Measurements from ENCODE around the gene DFFA. TPM values are rescaled to one million over a fixed set of nuclear protein-coding genes. Genes with fewer than 3 reads are reported as not detected.
"Not testable (repeated sequence)": the region's sequence is repeated elsewhere in the genome, so short reads cannot be mapped to it uniquely, and the experiment has no call there.

The DFFA gene
- polyA plus RNA-seq, 4 donors, result 8.9 to 30.3 (median 17.2) TPM

GRCh38 chr1:10509809-10510509 is 37.6 kb upstream of the DFFA start:
- DNase-seq (no peak), FAIRE-seq (no peak)
- Histone ChIP-seq H3K9me3 (ENCODE audit: control insufficient read depth in 2 of 2, insufficient read depth in 1 of 2, low read depth in 1 of 2, low read length in 1 of 2) (no peaks in the 10 kb centered on the region), H3K27ac (ENCODE audit: low read depth in 1 of 3, low read length in 2 of 3) (peak overlapping the region in 1 of 3 donors; percentile 35), H3K4me1 (ENCODE audit: control insufficient read depth in 3 of 3, insufficient read depth in 2 of 3, low read depth in 1 of 3, low read length in 2 of 3) (peaks cover 0 to 17% (median 13%) of the 10 kb centered on the region in 3 donors), H3K27me3 (ENCODE audit: control insufficient read depth in 3 of 3, insufficient read depth in 3 of 3, low read length in 3 of 3) (no peaks in the 10 kb centered on the region), H3K4me3 (ENCODE audit: low read depth in 1 of 3, low read length in 3 of 3) (no peak overlapping the region), H3K36me3 (ENCODE audit: control insufficient read depth in 3 of 3, insufficient read depth in 2 of 3, low read depth in 1 of 3, low read length in 3 of 3) (peaks cover 0 to 21% (median 0%) of the 10 kb centered on the region in 3 donors)
- WGBS, 3 donors, result 55 to 69% (median 60%) methylated on average over 6 of the region's 6 CpGs

- no peaks in the 10 kb centered on the region for H3K27me3 ChIP-seq (ENCODE audit: control insufficient read depth in 3 of 3, insufficient read depth in 3 of 3, low read length in 3 of 3)
- H3K27ac ChIP-seq (ENCODE audit: low read depth in 1 of 3, low read length in 2 of 3), result no peak overlapping the region
- 70 to 84% (median 80%) methylated on average over 3 of the region's 3 CpGs for WGBS, 3 donors
- H3K4me1 ChIP-seq (ENCODE audit: control insufficient read depth in 3 of 3, insufficient read depth in 2 of 3, low read depth in 1 of 3, low read length in 2 of 3), result peaks cover 0 to 17% (median 13%) of the 10 kb centered on the region in 3 donors
- no peaks in the 10 kb centered on the region for H3K9me3 ChIP-seq (ENCODE audit: control insufficient read depth in 2 of 2, insufficient read depth in 1 of 2, low read depth in 1 of 2, low read length in 1 of 2)
- FAIRE-seq (no peak), DNase-seq (no peak)
- no peak overlapping the region for H3K4me3 ChIP-seq (ENCODE audit: low read depth in 1 of 3, low read length in 3 of 3)
- H3K36me3 ChIP-seq (ENCODE audit: control insufficient read depth in 3 of 3, insufficient read depth in 2 of 3, low read depth in 1 of 3, low read length in 3 of 3), result peaks cover 0 to 18% (median 0%) of the 10 kb centered on the region in 3 donors
Observed at GRCh38 chr1:10508511-10508951, 36.2 kb upstream of the DFFA start.

DNA sequence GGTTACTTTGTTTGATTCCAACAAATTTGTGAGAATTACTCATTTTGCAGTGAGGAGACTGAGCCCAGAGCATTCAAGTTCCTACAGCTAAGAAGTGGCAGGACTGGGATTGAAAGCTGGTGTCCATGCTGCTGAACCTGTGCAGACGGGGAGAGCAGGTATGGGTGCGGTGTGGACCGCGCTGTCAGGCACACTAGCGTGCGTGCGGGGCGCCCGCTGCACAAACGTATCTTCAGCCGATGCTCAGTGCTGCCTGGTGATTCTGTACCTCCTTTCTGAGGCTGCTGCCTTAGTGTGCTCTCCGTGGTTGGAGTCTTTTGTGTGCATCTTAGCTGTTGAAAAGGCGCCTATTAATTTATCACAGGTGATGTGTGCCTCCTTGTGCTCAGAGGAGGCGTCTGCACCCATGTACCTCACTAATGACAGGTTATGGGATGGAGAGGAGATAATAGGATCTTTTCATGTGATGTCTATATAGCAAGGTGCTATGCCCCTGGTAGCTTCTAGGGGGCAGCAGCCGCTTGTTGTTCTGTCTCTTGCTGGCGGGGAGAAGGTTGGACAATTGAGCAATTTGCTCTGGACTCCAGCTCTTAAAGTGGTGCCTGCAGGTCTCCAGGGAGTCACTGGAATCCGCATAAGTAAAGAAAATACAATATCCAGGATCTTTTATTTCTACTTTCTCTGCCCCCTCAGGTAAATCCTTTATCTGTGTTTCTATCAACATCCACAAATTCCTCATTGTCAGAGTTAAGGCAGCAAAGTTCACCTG is 35.0 kb upstream of the DFFA start:
- DNase-seq (peak; percentile 71 to 76), FAIRE-seq (no peak)
- Histone ChIP-seq H3K4me1 (ENCODE audit: control insufficient read depth in 3 of 3, insufficient read depth in 2 of 3, low read depth in 1 of 3, low read length in 2 of 3) (peaks cover 0 to 17% (median 13%) of the 10 kb centered on the region in 3 donors), H3K4me3 (ENCODE audit: low read depth in 1 of 3, low read length in 3 of 3) (no peak overlapping the region), H3K27ac (ENCODE audit: low read depth in 1 of 3, low read length in 2 of 3) (no peak overlapping the region), H3K9me3 (ENCODE audit: control insufficient read depth in 2 of 2, insufficient read depth in 1 of 2, low read depth in 1 of 2, low read length in 1 of 2) (no peaks in the 10 kb centered on the region), H3K36me3 (ENCODE audit: control insufficient read depth in 3 of 3, insufficient read depth in 2 of 3, low read depth in 1 of 3, low read length in 3 of 3) (peaks cover 0 to 15% (median 0%) of the 10 kb centered on the region in 3 donors), H3K27me3 (ENCODE audit: control insufficient read depth in 3 of 3, insufficient read depth in 3 of 3, low read length in 3 of 3) (no peaks in the 10 kb centered on the region)
- 66 to 69% (median 68%) methylated on average over 17 of the region's 17 CpGs for WGBS, 3 donors

GRCh38 chr1:10506677-10507047 is 34.3 kb upstream of the DFFA start:
- Histone ChIP-seq H3K9me3 (ENCODE audit: control insufficient read depth in 2 of 2, insufficient read depth in 1 of 2, low read depth in 1 of 2, low read length in 1 of 2) (no peaks in the 10 kb centered on the region), H3K27ac (ENCODE audit: low read depth in 1 of 3, low read length in 2 of 3) (no peak overlapping the region), H3K4me1 (ENCODE audit: control insufficient read depth in 3 of 3, insufficient read depth in 2 of 3, low read depth in 1 of 3, low read length in 2 of 3) (peaks cover 3 to 16% (median 13%) of the 10 kb centered on the region in 3 donors), H3K4me3 (ENCODE audit: low read depth in 1 of 3, low read length in 3 of 3) (no peak overlapping the region), H3K36me3 (ENCODE audit: control insufficient read depth in 3 of 3, insufficient read depth in 2 of 3, low read depth in 1 of 3, low read length in 3 of 3) (peaks cover 0 to 11% (median 0%) of the 10 kb centered on the region in 3 donors), H3K27me3 (ENCODE audit: control insufficient read depth in 3 of 3, insufficient read depth in 3 of 3, low read length in 3 of 3) (no peaks in the 10 kb centered on the region)
- DNase-seq (no peak), FAIRE-seq (no peak)
- WGBS, 3 donors, result 68 to 77% (median 70%) methylated on average over 4 of the region's 4 CpGs

- DNase-seq; H3K36me3 ChIP-seq (ENCODE audit: control insufficient read depth in 3 of 3, insufficient read depth in 2 of 3, low read depth in 1 of 3, low read length in 3 of 3); H3K9me3 ChIP-seq (ENCODE audit: control insufficient read depth in 2 of 2, insufficient read depth in 1 of 2, low read depth in 1 of 2, low read length in 1 of 2); H3K27ac ChIP-seq (ENCODE audit: low read depth in 1 of 3, low read length in 2 of 3); H3K4me3 ChIP-seq (ENCODE audit: low read depth in 1 of 3, low read length in 3 of 3); H3K27me3 ChIP-seq (ENCODE audit: control insufficient read depth in 3 of 3, insufficient read depth in 3 of 3, low read length in 3 of 3); FAIRE-seq: not testable (repeated sequence)
- peaks cover 3 to 11% (median 10%) of the 10 kb centered on the region in 3 donors for H3K4me1 ChIP-seq (ENCODE audit: control insufficient read depth in 3 of 3, insufficient read depth in 2 of 3, low read depth in 1 of 3, low read length in 2 of 3)
- WGBS, 3 donors, result 89 to 95% (median 94%) methylated on average over 12 of the region's 12 CpGs
Observed at GRCh38 chr1:10506046-10506676, 33.8 kb upstream of the DFFA start.

- Histone ChIP-seq H3K27me3 (ENCODE audit: control insufficient read depth in 3 of 3, insufficient read depth in 3 of 3, low read length in 3 of 3) (no peaks in the 10 kb centered on the region), H3K36me3 (ENCODE audit: control insufficient read depth in 3 of 3, insufficient read depth in 2 of 3, low read depth in 1 of 3, low read length in 3 of 3) (peaks cover 0 to 11% (median 0%) of the 10 kb centered on the region in 3 donors), H3K27ac (ENCODE audit: low read depth in 1 of 3, low read length in 2 of 3) (no peak overlapping the region), H3K4me1 (ENCODE audit: control insufficient read depth in 3 of 3, insufficient read depth in 2 of 3, low read depth in 1 of 3, low read length in 2 of 3) (peaks cover 0 to 4% (median 3%) of the 10 kb centered on the region in 3 donors), H3K4me3 (ENCODE audit: low read depth in 1 of 3, low read length in 3 of 3) (no peak overlapping the region), H3K9me3 (ENCODE audit: control insufficient read depth in 2 of 2, insufficient read depth in 1 of 2, low read depth in 1 of 2, low read length in 1 of 2) (no peaks in the 10 kb centered on the region)
- WGBS, 3 donors, result 57 to 60% (median 58%) methylated on average over 5 of the region's 5 CpGs
- no peak for FAIRE-seq
- DNase-seq, result peak in 1 of 2 donors; percentile 33
Observed at GRCh38 chr1:10504249-10504648, 31.9 kb upstream of the DFFA start.

DNA sequence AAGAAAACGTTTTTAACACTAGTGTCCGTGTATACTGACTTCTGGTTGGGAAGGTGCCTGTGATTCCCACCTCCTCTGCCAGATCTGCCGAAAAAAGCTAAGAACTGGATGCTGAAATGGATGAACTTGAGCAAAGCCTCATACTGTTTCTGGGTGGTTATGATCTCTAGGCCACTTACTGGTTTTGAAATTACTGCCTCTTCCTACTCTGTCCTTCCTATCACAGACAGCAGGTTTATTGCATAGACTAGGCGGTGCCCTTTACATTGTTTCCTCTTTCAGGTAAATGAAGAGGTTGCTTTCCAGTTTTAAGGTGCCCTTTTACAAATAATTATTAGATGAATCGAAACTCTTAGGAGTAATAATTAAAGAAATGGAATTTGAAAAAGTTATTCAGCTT is 29.9 kb upstream of the DFFA start:
- DNase-seq, result peak; percentile 24 to 32
- no peak overlapping the region for H3K27ac ChIP-seq (ENCODE audit: low read depth in 1 of 3, low read length in 2 of 3)
- H3K9me3 ChIP-seq (ENCODE audit: control insufficient read depth in 2 of 2, insufficient read depth in 1 of 2, low read depth in 1 of 2, low read length in 1 of 2), result no peaks in the 10 kb centered on the region
- H3K4me1 ChIP-seq (ENCODE audit: control insufficient read depth in 3 of 3, insufficient read depth in 2 of 3, low read depth in 1 of 3, low read length in 2 of 3), result peaks cover 0 to 4% (median 3%) of the 10 kb centered on the region in 3 donors
- FAIRE-seq, result no peak
- H3K27me3 ChIP-seq (ENCODE audit: control insufficient read depth in 3 of 3, insufficient read depth in 3 of 3, low read length in 3 of 3), result no peaks in the 10 kb centered on the region
- peaks cover 0 to 13% (median 0%) of the 10 kb centered on the region in 3 donors for H3K36me3 ChIP-seq (ENCODE audit: control insufficient read depth in 3 of 3, insufficient read depth in 2 of 3, low read depth in 1 of 3, low read length in 3 of 3)
- H3K4me3 ChIP-seq (ENCODE audit: low read depth in 1 of 3, low read length in 3 of 3), result no peak overlapping the region
- WGBS, 3 donors, result 46 to 69% (median 47%) methylated on average over 5 of the region's 5 CpGs

GRCh38 chr1:10498231-10498630 is 25.9 kb upstream of the DFFA start:
- Histone ChIP-seq H3K27me3 (ENCODE audit: control insufficient read depth in 3 of 3, insufficient read depth in 3 of 3, low read length in 3 of 3) (no peaks in the 10 kb centered on the region), H3K9me3 (ENCODE audit: control insufficient read depth in 2 of 2, insufficient read depth in 1 of 2, low read depth in 1 of 2, low read length in 1 of 2) (no peaks in the 10 kb centered on the region), H3K4me1 (ENCODE audit: control insufficient read depth in 3 of 3, insufficient read depth in 2 of 3, low read depth in 1 of 3, low read length in 2 of 3) (peaks cover 3 to 19% (median 4%) of the 10 kb centered on the region in 3 donors), H3K4me3 (ENCODE audit: low read depth in 1 of 3, low read length in 3 of 3) (no peak overlapping the region), H3K36me3 (ENCODE audit: control insufficient read depth in 3 of 3, insufficient read depth in 2 of 3, low read depth in 1 of 3, low read length in 3 of 3) (peaks cover 0 to 36% (median 0%) of the 10 kb centered on the region in 3 donors), H3K27ac (ENCODE audit: low read depth in 1 of 3, low read length in 2 of 3) (no peak overlapping the region)
- 71 to 82% (median 79%) methylated on average over 8 of the region's 8 CpGs for WGBS, 3 donors
- FAIRE-seq, result no peak
- DNase-seq, result no peak
